IPS-18c (cell line): ENCODE data around the gene RPS6KA3.
"Not testable (repeated sequence)": the region's sequence is repeated elsewhere in the genome, so short reads cannot be mapped to it uniquely, and the experiment has no call there.

Source experiments
- H3K4me3 ChIP-seq: 2 replicates; pipeline ENCODE4 v1.7.0; 2013; ENCODE audit warnings: low read depth, mild to moderate bottlenecking, low read length, moderate library complexity; ENCODE audit not compliant: insufficient read depth
- H3K9me3 ChIP-seq: one replicate; pipeline ENCODE4 v1.6.1; 2013; ENCODE audit warnings: mild to moderate bottlenecking, low read length, moderate library complexity; ENCODE audit not compliant: control insufficient read depth, insufficient read depth

Gene RPS6KA3

DNA sequence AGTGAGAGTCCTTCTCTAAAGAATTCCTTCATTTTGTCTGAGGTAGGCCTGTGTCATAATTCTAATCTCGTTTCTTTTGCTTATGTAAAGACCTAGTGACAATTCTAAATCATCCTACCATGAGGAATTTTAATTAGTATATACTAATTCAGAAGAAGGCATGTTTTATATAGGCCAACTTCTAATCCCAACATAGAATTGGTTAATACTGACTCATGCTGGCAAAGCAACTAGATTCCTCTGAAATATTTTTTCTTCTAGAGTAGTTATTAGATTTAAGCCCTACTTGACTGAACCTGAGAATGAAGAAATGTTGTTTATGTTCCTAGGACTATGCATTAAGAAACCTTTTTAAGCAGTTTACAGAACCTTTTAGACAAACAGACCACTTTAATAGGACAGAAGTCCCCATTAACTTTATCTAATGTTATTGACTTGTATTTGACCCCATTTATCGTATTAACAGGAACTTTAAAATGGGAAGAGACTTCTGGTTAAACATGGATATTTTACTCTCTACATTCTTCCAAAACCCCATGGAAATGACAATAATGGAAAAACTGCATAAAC is 69.0 kb downstream of the RPS6KA3 start:
- H3K9me3 ChIP-seq, result no peaks in the 10 kb centered on the region
- H3K4me3 ChIP-seq, result no peak overlapping the region

DNA sequence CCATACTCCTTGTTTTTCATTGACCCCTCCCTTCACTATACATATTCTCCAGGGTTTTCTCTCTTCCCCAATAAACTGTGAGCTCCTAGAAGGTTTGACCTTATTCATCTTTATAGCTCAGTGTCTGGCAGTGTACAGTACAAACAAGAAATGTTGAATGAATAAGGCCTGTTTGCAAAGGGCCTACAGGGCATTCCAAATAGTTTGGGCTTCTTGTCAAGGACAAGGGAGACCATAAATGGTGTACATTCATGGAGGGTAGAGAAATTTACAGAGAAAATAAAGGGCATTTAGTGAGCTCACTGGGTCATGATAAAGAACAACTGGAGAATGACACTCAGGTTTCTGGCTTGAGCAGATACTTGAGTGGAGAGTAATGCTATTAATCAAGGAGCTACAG is 77.5 kb downstream of the RPS6KA3 start:
- no peaks in the 10 kb centered on the region for H3K9me3 ChIP-seq
- H3K4me3 ChIP-seq, result no peak overlapping the region

- Histone ChIP-seq H3K4me3 (no peak overlapping the region), H3K9me3 (no peaks in the 10 kb centered on the region)
These were observed 84.9 kb downstream of the RPS6KA3 start for GRCh38 chrX:20181598-20182329.

DNA sequence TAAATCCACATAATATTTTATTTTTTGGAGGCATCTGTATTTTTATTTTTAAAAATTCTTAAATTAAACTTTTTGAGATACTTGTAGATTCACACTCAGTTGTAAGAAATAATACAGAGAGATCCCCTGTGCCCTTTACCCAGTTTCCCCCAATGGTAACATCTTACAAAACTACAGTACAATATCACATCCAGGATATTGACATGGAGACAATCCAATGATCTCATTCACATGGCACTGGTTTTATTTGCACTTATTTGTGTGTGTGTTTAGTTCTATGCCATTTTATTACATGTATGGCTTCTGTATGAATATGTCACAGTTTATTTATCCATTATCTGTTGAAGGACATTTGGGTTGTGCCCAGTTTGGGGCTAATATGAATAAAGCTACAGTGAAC is 89.6 kb downstream of the RPS6KA3 start:
- Histone ChIP-seq H3K4me3 (no peak overlapping the region), H3K9me3 (no peaks in the 10 kb centered on the region)

DNA sequence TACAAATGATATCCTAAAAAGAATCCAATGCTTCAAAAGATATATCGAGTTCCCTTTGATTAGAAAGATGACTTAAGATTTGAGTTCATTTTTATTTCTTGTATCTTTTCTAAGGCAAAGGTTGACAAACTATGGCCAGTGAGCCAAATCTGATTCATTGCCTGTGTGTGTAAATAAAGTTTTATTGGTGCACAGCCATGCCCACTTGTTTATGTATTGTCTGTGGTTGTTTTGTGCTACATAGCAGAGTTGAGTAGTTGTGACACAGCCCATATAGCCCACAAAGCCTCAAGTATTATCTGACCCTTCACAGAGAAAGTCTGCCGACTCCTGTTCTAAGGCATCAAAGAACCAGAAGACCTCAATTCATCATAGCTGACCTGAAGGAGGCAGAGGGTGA is 92.9 kb downstream of the RPS6KA3 start:
- no peaks in the 10 kb centered on the region for H3K9me3 ChIP-seq
- H3K4me3 ChIP-seq, result no peak overlapping the region

DNA sequence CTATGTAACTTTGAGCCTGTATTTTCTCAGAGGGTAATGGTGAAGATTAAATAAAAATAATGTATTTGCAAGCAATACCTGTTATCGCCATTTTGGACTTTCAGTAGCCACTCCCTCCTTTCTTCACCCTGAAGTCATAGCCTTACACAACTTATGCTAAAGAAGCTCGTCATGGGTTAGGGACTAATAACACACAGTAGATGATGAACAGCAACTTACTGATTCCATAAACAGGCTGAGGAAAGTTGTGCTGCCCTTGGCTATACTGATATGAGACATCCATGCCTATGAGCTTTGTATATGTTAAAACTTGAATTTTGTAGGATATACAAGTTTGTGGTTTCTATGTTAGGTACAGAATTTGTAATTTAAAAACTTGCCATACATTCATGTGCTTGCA is 93.4 kb downstream of the RPS6KA3 start:
- no peak overlapping the region for H3K4me3 ChIP-seq
- H3K9me3 ChIP-seq, result no peaks in the 10 kb centered on the region

DNA sequence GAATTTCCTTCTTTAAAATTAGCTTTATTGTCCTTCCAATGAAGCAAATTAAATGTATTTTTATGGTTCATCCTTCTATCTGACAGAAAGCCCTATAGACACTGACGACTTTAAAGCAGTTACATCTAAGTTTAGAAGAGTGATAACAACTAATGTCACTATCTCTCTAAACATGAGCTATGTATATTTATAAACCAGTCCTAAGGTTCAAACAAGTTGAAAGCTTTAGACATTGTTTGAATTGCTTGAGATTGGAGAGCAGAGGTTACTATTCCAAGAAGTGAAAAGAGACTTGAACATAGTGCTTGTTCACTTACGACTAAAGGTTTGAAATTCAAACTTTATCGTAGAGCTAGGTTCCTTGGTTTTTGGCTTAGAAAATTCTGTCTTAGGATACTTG is 94.8 kb downstream of the RPS6KA3 start:
- Histone ChIP-seq H3K4me3 (no peak overlapping the region), H3K9me3 (no peaks in the 10 kb centered on the region)

- not testable (repeated sequence) for H3K9me3 ChIP-seq, H3K4me3 ChIP-seq
These were observed 104.2 kb downstream of the RPS6KA3 start for GRCh38 chrX:20162516-20162915.

DNA sequence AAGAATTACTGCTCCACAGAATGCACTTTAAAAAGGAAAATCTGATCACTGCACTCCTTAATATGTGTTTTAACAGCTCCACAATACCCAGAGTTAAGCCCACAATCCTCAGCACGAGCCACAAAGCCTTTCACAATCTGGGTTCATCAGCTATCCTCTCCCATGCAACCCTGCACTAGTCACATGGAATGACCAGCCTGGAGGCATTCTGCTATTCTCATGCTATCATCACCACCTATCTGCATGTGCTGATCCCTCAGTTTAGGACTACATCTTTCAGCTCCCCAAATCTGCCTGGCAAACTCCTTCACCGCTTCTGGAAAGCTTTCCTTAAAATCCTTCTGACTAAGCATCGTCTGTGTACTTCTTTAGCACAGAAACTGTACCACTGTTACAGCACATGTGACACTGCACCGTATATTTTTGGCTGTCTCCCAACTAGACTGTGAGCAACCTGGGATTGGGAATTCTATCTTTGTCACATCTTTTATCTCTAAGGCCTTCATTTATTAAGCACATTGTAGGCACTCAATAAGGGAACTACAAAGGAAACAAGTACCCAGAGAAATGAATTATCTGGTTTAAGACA is 106.8 kb downstream of the RPS6KA3 start:
- H3K4me3 ChIP-seq, result no peak overlapping the region
- no peaks in the 10 kb centered on the region for H3K9me3 ChIP-seq

GRCh38 chrX:20151689-20152088 is 115.0 kb downstream of the RPS6KA3 start:
- Histone ChIP-seq H3K9me3 (no peaks in the 10 kb centered on the region), H3K4me3 (no peak overlapping the region)

DNA sequence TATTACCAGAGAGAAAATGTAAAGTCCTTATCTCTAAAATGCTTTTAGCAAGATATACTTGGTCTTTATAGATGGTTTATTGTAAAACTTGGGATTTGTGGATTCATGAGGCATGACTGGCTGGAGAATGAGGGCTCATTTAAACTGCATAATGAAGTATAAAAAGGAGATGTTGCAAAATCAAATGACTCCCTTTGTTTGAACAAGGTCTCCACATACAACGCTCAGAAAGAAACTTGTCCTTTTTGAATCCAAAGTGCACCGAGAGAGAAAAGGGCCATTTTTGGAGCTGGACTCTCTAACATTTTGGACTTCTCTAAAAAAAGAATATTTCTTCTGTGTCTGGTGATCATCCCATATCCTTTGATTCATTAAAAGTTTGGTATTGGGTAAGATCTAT is 117.4 kb downstream of the RPS6KA3 start:
- Histone ChIP-seq H3K9me3 (no peaks in the 10 kb centered on the region), H3K4me3 (no peak overlapping the region)

DNA sequence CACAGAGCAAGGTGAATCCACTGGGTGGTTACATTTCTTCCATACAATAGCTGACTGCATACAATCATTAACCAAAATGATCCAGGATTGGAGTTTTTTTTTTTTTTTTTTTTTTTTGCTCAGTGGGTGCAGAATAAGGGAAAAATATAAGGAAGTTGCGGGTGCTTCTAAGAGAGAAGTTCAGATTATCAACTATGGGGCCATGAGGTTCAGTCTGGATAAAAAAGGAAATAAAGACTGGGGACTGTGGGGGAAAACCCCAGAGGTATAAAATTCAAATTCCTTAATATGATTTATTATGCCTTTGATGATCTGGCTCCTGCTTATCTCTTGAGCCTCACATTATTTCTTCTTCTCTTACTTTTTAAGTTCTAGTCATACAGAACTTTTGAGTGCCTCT is 119.1 kb downstream of the RPS6KA3 start:
- Histone ChIP-seq H3K4me3 (no peak overlapping the region), H3K9me3 (no peaks in the 10 kb centered on the region)

DNA sequence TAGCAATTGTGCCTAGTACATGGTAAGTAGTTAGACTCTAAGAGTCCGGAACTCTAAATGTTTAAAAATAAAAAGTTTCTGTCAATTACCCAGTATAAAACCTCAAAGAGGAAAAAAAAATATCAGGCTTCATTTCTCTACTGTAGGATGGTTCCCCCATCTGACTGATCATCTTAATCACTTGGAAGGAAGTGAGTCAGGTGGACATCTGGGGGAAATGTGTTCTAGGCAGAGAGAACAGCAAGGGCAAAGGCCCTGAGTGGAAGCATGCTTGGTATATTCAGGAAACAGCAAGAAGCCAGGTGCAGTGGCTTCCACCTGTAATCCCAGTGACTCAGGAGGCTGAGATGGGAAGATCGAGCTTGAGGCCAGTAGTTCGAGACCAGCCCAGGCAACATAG is 122.2 kb downstream of the RPS6KA3 start:
- Histone ChIP-seq H3K4me3 (no peak overlapping the region), H3K9me3 (peaks cover 2% of the 10 kb centered on the region)

GRCh38 chrX:20143561-20143960 is 123.1 kb downstream of the RPS6KA3 start:
- H3K9me3 ChIP-seq, result peaks cover 2% of the 10 kb centered on the region
- H3K4me3 ChIP-seq, result no peak overlapping the region

GRCh38 chrX:20143111-20143510 is 123.6 kb downstream of the RPS6KA3 start:
- Histone ChIP-seq H3K4me3 (no peak overlapping the region), H3K9me3 (peaks cover 2% of the 10 kb centered on the region)

DNA sequence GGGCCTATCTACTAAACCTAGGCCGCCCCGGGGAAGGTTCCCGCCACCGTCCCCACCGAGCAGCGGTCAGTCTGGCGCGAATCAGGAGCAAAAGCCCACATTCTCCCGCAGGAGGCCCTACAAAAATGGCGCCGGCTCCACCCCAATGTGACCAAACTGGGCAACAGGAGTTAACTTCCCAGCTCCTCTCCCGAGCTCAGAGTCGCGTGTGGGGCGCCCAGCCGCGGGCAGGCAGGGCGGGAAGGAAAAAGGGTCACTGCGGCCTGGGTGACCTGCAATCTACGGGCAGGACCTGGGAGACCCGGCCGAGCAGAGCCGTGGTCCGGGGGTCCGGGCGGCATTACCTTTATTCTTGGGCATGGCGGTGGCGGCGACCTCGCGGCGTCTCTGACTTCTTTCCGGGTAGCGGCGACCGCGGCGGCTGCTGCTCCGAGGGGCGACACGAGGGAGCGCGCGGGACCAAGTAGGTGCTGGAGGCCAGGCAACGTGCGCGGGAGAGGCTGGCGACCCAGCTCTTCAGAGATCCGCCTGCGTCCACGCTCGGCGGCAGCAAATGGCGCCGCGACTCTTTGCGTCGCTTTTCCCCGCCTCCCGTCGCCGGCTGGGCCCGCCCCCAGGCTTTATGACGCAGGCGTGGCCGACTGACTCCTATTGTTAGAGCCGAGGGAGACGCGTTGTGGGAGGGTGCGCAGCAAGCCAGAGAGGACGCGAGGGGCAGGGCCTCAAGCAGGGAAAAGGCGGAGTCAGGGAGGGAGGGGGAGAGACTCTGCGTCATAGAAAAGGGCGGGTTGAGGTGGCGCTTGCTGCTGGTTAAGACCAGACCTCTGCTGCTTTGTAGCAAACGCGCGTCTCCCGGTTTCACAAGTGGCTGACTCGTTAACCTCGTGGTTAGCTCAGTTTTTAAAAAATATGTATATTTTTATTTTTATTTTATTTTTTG is 125.2 kb downstream of the RPS6KA3 start, which contains the start of gene EIF1AX:
Gene EIF1AX (minus strand): TSS at position 558 of the 940 bp plus-strand sequence. CDS start 198 bp downstream, at position 360.
- Histone ChIP-seq H3K9me3 (peaks cover 2% of the 10 kb centered on the region), H3K4me3 (peak within 1 kb of the TSS; percentile 66)

DNA sequence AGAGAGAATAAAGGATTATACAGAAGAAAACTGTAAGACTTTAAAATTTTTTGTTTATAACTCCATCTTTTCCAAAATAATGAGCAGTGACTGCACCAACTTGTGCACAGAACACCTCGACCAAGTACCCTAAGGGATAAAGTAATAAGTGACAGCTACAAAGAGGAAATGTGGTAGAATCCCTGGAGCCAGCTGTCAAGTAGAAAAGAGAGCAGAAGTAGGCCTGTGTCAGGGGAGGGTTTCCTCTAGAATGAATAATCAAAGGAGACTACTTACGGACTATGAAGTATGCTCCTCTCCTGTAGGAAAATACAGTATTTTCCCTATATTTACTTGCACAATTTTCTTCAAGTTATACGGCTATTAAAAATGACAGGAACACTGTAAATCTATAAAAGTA is 126.3 kb downstream of the RPS6KA3 start:
- Histone ChIP-seq H3K4me3 (peak overlapping the region; percentile 66), H3K9me3 (peaks cover 2% of the 10 kb centered on the region)
